GM19035 (cell line): ENCODE data around the gene BAG5.
"Not testable (repeated sequence)": the region's sequence is repeated elsewhere in the genome, so short reads cannot be mapped to it uniquely, and the experiment has no call there.

Experiments
- ATAC-seq: cut with Tn5 transposase; IDR thresholded peaks from one replicate; pipeline ENCODE4 v1.9.1; 2021; ENCODE audit not compliant: unreplicated experiment

Gene BAG5

DNA sequence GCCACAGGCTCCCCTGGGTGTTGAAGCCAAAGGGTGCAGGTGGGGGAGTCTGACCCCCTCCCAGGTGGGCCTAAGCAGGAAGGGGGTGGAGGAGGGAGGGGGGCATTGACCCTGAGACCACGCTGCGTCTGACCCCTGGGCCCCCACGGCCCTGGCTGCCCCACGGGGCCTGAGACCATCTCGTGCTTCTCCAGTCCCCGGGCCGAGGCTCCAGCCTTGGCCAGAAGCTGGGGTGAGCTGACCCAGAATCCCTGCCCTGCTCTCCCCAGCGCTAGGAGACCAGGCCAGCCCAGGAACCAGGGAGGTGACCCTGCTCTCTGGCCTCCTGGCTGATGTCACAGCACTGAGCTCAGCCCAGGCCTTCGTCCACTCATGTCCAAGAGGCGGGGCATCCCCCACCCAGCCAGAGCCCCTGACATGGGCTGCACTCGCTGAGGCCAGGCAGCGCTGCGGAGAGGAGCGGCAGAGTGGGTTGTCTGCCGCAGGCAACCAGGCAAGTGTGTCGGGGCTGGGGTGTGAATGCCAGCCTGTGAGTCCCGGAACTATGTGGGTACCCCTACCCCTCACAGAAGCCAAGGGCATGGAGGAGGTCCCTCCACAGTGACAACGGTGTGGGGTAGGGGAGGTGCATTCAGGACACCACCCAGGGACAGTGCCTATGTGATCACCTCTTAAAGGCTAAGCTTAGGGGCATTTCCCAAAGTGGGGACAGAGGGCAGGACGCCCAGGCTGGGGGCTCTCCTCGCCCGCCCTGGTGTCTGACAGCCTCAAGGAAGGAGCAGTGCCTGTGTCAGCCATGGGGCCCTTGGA is 27.2 kb downstream of the BAG5 start:
- no peak for ATAC-seq

DNA sequence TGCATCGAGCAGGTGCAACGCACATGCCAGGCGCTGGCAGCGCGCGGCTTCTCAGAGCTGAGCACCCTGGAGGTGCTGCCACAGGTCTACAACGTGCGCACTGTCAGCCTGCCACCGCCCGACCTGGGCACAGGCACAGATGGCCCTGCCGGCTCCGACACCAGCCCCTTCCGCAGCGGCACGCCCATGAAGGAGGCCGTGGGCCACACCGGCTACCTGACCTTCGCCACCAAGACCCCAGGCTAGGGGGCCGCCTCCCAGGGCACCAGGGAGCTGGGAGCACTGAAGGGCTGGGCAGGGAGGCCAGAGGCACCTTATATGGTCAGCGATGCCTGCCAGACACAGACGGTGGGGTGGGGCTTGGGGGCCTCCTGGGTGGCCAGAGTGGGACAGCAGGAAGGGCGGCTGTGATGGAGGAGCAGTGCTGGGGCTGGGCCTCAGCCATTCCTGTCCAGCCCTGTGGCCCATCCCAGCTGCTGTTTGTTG is 27.8 kb downstream of the BAG5 start:
- no peak for ATAC-seq

DNA sequence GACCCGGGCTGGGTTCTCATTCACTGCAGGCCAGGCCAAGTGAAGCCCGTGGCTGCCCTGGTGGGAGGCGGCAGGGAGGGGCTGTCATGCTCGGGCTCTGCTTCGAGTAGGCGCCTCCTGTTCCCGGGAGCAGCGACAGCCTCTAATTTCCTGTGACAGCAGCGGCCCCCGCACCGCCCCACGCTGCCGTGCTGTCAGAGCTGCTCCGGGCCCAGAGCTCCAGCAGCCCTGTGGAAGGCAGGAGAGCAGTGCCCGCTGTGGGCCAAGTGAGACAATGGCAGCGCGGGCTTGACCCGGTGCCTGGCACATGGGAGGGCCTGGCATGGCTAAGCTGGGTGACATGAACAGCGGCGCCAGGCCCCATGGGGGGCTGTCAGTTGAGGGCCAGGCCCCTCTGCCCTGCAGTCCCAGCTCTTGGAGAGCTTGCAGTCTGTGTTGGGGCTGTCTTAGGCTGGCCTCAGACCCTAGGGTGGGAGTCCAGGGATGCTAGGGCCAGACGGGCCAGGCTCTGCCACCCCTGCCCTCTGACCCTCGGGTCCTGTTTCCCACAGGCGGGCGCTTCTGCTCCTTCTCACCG is 28.4 kb downstream of the BAG5 start:
- ATAC-seq = no peak

DNA sequence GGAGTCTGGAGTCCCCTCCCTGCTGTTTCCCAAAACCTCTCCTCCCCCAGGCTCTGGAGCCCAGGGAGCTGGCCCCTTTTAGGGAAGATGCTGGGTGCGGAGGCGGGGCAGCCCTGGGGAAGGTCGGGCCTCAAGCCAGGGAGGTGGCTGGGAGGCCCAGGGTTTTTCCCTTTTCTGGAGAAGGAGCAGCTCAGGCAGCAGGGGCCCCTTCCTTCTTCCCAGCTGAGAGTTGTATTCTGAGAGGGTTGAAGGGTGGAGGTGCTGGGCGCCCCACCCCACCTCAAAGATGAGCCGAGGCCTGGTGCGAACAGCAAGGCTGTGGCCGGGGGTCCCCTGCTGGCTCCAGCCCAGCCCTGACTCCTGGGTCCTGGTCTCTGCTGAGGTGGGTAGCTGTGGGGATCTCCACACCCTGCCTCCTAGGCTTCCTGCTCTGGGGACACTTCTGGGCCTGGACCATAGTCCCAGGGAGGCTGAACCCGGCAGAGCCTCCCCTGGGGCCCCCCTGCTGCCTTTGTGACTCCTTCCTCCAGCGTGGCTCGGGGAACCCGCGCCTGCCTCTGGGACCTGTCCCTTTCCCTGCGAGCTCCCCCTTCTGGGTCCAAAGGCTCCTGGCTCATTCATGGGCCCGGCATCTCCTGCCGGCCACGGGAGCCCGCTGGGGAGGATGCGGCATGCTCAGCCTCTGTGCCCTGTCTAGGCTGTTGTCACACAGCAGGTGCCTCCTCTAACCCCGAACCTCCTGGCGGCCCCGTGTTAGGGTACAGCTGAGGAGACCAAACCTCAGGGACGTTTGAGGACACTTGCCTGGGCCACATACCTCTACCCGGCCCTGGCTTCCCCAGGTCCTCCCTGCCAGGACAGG is 29.1 kb downstream of the BAG5 start:
- no peak for ATAC-seq

DNA sequence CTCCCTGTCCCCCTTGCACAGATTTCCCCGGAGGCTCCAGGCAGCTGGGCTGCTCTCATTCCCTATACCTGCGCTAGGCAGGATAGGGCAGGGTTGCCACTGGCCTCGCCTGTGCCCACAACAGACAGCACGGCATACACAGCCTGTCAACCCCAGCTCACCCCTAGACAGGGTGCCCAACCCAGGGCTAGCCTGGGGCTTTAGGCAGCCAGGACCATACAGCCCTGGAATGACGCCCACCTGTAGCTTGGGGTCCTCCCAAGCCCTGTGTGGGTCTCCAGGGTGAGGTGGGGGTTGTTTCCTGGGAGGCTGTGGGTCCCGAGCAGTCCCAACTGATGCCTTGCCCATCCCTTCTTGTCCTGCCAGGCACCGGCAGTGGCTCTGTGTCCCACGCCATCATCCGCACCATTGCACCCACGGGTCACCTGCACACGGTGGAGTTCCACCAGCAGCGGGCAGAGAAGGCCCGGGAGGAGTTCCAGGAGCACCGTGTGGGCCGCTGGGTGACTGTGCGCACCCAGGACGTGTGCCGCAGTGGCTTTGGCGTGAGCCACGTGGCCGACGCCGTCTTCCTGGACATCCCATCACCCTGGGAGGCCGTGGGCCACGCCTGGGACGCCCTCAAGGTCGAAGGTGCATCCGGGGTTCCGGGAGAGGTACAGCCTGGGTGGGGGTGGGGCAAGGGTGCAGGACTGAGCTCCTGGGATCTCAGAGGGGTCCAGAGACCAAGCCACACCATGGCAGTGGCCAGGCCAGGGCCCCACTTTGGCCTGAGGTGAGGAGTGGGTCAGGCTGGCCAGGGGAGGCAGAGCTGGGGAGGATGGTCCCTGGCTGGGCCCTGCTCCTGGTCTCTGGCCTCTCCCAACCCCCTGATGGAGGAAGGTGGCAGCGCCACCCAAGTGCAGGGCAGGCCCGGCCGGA is 30.0 kb downstream of the BAG5 start:
- ATAC-seq = no peak

DNA sequence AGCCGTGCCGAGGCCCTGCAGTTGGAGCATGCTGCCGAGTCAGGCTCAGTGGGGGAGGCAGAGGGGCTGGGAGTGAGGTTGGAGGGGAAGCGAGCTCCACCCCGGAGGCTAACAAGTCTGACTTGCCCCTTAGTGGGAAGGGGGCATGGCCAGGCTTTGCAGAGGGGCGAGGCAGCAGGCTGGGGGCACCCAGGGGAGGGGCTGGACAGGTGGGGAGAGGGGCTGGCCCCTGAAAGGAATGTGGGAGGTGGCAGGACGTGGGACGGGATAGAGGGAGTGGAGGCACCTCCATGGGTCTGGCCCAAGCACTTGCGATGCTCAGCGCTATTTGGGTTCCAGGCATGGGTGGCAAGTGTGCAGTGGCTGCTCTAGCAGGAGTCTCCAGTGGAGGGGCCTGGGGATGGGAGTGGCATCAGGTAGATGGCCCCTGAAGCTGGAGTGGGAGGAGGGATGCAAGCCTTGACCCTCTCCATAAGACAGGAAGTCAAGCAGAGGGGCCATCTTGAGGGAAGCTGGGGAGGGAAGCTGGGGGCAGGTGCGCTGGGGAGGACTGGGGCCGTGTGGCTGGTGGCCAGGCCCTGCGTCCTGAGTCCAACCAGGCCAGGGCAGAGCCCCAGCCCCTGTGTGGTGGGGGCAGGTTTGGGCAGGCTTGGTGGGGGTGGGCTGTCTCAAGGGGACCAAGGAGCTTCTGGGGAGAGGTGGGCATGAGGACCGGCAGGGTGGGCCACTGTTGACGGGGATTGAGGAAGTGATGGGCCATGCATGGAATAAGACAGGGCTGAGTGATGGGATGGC is 30.8 kb downstream of the BAG5 start:
- ATAC-seq = no peak

DNA sequence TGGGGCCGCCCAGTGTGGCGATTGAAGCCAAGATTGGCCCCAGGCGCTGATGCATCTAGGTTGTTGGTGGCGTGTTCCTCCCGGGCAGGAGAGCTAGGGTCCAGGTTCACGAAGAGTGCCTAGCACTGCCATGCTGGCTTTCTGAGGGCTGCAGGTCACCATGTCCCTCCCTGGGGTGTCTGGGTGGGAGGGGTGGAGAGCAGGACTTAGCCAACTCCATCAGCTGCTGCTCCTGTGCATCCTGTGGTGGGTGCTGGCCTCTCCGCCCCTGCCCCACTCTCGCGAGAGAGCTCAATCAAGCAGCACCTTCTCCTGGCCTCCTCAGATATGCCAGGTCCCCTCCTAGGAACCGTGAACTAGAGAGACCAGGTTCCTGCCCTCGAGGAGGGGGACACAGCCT is 31.6 kb downstream of the BAG5 start:
- no peak for ATAC-seq

DNA sequence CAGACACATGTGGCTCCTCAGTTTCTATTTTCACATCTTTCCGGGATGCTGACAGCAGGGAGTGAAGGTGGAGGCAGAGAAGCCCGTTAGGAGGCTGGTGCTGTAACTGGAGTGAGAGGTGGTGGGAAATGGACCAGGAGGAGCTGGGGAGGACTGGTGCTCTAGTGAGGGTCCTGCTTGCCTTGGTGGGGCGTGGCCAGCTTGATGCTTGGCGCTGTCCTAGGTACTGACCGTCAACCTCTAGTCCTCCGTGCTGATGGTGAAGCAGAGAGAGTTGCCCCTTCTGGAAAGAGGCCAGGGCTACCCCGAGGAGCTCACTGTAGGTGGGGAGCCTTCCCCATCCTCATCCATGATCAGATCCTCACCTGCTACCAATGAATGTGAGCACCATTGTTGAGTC is 32.1 kb downstream of the BAG5 start:
- no peak for ATAC-seq

DNA sequence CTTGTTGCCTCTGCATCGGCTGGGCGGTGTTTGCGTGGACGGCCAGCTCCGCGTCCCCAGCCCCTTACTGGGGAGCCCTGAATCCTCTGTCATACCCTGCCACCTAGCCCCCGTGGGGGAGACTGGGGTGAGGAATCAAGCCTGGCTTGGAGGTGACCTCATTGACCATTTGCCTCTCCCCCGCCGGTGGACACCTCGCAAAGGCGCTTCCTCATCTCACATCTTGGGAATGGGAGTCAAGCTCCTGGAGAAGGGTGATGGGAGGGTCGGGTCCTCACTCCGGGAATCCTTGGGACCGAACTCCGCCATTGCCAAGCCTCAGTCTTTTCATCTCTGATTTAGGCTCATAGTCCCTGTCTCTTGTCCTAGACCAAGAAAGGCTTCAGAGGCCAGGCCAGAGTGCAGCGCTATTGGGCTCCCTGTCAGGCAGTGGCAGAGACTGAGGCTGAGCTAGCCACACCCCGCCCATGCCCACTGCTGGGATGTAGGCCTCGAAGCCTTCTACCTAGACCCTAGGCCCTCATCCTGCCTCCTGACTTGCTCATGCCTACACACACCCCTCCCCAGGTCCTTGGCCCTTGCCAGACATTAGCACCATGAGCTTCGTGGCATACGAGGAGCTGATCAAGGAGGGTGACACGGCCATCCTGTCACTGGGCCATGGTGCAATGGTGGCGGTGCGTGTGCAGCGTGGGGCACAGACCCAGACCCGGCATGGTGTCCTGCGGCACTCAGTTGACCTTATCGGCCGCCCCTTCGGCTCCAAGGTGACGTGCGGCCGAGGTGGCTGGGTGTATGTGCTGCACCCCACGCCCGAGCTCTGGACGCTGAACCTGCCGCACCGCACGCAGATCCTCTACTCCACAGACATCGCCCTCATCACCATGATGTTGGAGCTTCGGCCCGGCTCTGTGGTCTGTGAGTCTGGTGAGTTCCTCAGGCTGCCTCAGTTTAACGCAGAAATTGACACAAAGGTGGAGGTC is 32.8 kb downstream of the BAG5 start:
- ATAC-seq = peak; percentile 9

DNA sequence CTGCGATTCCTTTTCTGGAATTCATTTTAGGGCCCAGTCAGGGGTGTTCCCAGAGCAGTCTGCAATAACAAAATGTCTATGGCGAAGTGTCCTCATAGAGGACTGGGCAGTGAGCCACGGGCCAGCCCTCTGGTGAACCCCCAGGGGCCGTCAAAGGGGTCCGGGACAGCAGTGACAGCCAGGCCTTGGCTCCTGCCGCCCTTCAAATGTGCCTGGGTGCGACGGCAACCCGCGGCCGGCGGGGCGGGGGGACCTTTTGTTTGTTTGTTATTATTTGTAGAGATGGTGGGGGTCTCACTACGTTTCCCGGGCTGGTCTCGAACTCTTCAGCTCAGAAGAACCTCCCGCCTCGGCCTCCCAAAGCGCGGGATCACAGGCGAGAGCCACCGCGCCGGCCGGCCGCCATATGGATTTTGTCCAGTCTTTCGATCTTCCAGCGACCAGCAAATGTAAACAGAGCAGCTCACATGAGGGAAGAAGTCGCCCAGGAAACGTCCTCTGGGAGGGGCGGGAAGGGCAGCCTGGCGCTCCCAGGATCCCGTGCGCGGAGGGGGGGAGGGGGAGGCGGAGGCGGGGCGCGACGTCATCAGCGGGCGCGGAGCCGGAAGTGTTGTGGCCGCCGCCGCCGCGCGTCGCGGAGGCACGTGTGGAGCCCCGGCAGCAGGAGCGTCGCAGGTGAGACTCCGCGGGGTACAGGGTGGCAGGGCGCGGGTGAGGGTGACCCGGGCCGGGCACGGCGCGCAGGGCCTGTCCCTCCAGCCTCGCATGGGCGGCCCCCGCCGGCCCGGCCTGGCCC is 33.7 kb downstream of the BAG5 start, which contains the start of gene TRMT61A:
TRMT61A (plus strand) TSS at position 610 of the 796 bp plus-strand sequence. CDS start 783 bp downstream, outside the sequence.
- peak; percentile 46 for ATAC-seq

DNA sequence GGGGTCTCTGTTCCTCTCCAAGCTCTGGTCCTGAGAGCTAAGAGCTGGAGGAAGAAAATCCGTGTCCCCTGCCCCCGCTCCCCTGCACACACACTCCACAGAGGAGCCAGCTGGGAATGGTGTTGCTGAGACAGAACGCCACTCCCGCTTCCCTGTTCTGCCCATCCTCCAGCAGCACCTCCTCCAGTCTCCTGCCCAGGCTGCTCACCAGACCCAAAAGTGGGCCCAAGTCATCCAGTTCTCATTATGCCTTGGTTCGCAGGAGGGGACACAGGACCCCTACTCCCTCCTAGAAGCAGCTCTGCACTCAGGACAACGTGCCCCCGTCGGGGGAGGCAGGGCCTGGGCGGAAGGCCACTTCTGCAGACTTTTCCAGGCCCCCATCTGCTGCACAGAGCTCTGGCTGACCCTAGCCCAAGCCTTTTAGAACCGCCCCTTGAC is 34.3 kb downstream of the BAG5 start:
- no peak for ATAC-seq

DNA sequence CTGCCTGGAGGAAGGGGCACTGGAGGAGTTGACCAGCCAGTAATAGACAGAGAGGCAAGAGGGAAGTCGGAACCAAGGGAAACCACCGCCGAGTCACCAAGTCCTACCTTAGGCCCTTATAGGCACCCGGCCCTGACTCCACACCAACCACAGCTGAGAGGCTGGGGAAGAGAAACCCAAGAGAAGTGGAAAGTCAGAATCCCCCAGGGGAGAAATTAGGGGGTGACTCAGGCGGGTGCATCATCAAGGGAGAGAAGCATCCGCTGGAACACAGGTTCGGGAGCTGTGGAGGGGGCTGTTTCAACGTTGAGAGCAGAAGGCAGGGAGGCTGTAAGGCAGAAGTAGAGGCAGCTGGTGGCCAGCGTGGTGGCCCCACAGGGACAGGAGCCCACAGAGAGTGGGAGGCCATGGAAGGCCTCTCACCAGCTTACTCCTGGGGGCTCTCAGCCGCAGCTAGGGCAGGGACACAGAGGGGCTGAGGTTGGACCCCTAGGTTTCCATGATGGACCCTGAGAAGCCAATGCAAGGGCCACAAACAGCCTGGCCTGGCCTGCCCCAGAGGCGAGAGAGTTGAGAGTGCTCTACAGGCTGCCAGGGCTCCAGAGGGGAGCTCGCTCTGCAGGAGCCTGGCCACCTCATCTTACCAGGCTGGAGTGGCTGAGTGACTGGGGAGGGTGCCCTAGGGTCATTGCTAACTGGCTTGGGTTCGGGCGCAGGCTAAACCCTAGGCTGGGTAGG is 34.9 kb downstream of the BAG5 start:
- ATAC-seq = no peak

DNA sequence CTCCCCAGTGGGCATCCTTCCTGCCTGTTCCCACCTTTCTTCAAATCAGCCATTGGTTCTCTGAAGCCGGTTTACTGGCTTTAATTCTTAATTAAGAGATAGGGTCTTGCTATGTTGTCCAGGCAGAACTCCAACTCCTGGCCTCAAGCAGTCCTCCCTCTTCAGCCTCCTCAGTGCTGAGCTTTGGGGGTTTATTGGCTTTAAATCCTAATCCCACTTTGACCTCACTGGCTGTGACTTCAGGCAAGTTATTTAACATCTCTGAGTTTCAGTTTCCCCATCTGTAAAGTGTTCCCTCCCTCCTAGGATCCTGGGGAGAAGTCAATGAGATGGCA is 35.6 kb downstream of the BAG5 start:
- ATAC-seq = no peak

DNA sequence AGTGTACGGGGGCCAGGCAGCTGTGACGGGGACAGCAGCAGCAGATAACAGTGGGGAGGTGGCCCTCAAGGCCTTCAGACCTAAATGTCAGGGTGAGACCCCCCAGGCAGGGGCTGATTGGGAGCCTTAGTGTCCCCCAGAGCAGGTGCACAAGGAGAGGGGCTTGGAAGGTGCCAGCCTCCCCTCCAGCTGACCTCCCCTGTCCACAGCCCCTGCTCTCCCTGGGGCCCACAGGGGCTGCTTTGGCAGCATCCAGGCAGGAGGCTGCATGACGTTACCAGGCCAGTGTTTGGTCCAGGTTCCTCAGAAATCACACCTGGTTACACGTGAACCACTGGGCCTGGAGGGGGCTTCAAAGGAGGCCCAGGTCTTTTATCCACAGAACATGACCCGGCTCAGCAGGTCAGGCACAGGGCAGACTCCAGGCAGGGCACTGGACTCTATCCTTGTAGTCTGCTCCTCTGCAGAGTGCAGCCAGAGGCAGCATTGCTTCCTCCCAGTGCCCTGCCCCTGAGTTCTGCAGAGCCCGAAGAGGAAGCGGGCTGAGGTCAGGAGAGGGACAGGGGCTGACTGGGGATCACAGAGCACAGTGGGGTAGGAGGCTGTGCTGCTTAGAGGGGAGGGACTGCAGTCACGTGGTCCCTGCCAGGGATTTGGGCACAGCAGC is 36.1 kb downstream of the BAG5 start:
- ATAC-seq = no peak

DNA sequence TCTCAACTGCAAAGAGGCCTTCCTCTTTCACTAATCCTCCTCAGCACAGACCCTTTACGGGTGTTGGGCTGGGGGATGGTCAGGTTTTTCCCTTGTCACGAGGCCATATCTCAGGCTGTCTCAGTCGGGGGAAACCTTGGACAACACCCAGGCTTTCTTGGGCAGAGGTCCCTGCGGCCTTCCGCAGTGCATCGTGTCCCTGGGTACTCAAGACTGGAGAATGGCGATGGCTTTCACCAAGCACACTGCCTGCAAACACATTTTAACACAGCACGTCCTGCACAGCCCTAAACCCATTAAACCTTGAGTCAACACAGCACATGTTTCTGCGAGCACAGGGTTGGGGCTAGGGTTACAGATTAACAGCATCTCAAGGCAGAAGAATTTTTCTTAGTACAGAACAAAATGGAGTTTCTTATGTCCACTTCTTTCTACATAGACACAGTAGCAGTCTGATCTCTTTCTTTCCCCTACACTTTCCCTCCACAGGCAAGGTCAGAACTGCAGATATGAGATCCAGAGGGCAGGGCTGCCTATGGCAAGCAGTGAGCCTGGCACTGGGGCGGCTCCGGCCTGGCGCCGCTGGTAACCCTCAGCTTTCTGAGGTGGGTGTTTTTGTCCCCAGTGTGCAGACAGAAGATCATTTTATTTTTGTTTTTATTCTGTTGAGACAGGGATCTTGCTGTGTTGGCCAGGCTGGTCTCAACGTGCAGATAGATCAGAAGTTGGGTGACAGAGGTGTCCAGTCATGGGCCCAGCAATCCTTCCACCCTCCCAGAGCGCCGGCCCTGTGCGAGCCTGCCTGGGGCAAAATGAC is 36.8 kb downstream of the BAG5 start:
- ATAC-seq = not testable (repeated sequence)
